COLO668 (cell line): Measurements from ENCODE around the gene NEK7.
"Not testable (repeated sequence)": the region's sequence is repeated elsewhere in the genome, so short reads cannot be mapped to it uniquely, and the experiment has no call there.

Experiments
- DNase-seq: peaks from one replicate; lab custom pipeline; 2025; ENCODE audit not compliant: unreplicated experiment; lab: John Stamatoyannopoulos, UW

NEK7 gene

DNA sequence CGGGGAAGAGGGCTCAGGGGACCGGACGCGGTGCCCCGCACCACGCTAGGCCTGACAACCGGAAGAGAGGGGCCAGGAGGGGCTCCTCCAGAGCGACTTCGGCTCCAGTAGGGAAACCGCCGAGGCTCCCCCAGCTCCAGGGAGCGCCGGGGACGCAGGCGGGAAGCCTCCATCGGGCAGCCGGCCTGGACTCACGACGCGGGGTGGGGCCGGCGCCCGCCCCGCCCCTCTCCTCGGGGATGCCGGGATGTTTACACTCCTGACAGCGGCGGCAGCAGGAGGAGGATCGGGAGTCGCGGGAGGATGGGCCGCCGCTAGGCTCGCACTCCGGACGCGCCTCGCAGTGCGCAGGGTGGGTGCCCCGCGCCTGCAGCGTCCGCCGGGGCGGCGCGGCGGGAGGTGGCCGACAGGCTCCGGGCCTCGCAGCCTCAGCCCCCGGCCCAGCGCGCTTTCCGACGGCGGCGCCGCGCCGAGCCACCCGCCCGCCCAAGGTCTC lies at the start of gene NEK7:
Gene NEK7 (plus strand): TSS at position 254 of the 496 bp plus-strand sequence. CDS start 75,583 bp downstream, outside the sequence.
- peak; percentile 92 for DNase-seq

DNA sequence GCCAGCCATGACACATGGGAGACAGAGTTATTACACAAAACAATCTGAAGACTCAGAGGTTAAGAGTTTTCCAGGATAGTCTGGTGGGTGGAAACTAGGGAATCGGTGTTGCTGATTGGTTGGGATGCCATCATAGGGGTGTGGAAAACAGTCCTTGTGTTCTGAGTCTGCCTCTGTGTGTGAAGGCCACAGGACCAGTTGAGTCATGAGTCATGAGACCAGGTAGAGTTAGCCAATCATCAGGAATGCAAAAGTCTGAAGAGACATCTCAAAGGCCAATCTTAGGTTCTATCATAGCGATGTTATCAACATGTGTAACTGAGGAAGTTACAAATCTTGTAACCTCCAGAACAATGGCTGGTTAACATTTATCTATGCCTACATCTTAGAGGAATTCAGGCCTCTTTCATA lies 49.7 kb upstream of the NEK7 start:
- no peak for DNase-seq

DNA sequence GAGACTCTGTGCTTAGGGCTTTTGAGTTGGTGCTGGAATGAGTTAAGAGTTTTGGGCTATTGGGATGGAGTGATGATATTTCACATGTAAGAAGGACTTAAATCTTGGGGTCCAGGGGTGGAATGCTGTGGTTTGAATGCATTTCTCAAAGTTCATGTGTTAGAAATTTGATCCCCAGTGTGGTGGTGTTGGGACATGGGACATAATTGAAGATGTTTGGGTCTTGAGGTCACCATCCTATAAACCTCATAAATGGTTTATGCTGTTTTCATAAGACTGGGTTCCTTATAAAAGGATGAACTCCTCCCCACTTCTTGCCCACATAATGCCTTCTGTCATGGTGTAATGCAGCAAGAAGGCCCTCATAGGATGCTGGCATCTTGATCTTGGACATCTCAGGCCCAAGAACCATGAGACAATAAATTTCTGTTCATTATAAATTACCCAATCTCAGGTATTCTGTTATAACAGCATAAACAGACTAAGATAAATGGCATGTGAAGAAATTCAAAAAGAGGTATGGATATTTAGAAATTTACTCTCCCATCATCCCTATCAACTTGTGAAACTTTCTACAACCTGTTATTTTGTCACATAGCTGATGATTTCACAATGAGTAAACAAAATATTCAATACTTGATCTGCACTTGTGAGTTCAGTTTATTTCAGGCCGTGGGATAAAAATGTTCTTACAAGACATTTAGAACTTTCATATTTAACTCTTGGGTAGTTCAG lies 48.0 kb upstream of the NEK7 start:
- DNase-seq = no peak

DNA sequence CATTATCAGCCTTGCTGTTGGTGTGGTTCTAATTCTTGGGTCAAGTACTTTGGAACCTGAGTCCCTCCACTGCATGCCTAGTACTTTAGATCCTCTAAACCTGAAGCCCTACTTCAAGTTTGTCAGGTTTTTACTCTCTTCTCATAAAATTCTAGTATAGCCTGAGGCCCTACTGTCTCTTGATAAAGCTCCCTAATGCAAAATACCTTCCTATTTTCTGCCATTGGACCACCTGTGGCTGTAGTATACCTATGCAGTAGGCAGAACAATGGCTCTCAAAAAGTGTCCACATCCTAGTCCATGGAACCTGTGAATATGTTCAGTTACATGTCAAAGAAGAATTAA lies 47.5 kb upstream of the NEK7 start:
- DNase-seq = no peak

DNA sequence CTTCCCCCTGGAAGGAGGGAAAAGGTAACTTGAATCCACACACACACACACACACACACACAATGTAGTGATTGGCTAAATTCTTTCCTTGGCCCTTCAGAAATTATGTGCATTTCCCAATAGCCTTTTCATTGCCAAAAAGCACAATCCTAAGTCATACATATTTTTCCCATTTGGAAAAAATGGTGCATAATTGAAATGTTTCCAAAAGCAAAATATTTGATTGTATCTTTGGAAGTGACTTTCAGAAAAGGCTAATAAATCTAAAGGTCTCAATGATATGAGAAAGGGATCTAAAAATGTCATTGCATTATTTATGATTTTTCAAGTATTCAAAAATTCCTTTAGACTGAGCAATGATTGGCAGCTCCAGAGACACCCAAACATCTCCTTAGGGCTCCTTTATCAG lies 43.5 kb upstream of the NEK7 start:
- no peak for DNase-seq

DNA sequence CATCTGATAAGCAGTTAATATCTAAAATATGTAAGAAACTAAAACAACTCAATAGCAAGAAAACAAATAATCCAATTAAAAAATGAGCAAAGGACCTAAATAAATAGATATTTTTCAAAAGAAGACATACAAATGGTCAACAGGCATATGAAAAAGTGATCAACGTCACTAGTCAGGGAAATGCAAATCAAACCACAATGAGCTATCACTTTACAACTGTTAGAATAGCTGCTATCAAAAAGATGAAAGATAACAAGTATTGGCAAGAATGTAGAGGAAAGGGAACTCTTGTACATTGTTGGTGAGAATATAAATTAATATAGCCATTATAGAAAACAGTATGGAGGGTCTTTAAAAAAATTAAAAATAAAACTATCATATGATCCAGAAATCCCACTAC lies 40.7 kb upstream of the NEK7 start:
- DNase-seq = no peak

DNA sequence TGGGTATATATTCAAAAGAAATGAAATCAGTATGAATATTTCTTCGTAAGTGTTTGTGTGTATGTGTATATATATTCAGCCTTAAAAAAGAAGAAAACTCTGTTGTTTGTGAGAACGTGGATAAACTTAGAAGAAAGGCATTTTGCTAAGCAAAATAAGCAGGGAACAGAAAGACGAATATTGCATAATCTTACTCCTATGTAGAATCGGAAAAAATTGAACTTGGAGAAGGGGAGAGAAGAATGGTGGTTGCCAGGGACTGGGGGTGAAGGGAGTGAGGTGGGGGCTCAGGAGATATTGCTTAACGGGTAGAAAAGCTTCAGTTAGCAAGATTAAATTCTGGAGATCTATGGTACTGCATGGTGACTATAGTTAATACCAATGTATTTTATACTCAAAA lies 40.3 kb upstream of the NEK7 start:
- DNase-seq = no peak

DNA sequence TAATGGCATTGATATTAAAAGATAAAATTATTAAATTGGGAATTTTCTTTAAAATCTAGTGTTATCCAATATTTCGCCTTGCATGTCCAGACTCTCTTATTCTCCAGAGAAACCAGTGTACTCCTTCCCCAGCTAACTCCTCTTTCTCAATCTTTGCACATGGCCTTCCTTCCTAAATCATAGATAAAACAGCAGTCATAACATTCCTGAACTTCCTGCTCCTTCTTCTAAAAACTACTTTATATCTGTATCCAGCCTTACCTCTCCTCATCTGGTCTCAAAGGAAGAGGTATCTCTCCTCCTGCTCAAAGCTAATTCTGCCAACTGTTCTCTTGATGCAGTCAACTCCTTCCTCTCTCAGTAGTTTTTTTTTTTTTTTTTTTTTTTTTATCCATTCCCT lies 39.5 kb upstream of the NEK7 start:
- no peak for DNase-seq

DNA sequence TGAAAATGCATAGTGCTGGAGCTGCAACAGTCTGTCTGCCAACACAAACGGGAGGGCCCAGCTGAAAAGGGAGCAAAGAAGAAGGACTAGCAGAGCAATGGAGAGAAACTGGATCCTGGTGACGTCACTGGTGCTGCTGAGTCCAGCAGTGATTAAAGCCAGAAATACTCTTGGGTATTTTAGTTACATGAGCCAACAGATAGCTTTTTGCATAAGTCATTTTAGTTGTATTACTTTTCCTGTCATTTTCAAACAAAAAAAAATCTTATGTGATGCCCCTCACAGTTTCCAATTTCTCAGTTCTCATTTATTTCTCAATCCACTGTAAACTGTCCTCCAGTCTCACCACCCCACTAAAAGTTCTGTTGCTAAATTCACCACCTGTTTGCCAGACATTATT lies 38.7 kb upstream of the NEK7 start:
- DNase-seq = no peak

DNA sequence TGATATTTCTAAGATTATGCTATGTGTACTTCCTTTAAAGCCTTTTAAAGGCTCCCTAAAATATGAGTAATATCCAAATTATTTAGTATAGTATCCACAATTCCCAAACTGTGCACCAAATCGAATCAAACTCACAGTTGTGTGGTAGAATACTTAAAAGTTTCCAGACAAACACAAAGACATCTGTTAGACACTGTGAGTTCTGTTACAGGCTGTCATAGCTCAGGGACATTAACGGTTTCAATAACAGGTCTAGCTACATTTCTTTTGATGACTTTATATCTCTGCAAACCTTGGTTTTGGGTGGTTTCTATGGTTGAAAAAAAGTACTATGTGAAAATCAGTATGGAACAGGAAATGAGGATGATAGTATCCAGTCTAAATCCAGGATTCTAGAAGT lies 36.9 kb upstream of the NEK7 start:
- no peak for DNase-seq

DNA sequence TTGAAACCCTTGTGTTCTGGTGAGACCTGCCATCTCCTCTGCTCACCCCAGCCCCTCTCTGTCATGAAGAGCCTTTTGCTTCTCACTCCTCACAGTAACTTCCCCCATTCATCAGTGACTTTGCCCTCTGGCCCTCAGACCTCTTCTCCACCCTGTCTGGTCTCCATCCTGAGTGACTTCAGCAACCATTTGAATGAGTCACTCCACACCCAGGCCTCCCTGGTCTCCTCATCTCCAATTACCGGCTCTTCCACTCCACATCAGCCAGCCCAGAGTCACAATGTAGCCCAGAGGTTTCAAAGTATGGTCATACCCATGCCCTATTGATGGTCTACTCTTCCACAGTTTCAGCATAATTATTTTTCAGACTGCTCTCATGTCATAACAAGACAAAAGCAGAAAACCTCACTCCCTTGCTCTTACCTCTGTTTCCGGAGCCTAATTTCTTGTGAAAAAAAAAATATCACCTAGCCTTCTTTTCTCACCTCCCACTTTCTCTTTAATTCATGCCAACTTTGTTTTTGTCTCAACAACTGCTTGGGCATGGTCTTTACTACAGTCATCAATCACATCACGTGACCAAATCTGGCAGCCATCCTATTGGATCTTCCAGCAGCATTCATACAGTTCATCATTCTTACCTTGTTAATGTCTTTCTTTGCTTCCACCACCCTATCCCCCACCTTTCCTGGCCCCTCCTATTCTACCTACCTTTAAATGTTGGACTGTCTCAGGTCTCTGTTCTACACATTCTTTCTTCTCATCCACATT lies 35.6 kb upstream of the NEK7 start:
- DNase-seq = no peak

DNA sequence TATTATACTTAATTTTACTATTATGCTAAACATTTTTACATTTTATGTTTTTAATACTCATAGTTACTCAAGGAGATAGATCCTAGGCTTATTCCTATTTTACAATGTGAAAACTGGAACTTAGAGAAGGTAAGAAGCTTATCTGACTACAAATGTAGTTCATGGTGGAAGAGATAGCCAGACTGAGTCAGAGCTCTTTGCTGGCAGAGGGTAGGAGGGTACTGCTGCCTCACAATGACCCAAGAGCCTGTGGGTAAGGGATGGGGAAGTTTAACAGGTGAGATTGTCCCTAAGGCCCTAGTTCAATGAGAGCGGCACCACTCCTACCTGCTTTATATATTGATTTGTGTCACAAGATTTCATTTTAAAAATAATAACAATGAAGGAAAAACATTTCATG lies 34.1 kb upstream of the NEK7 start:
- no peak for DNase-seq

DNA sequence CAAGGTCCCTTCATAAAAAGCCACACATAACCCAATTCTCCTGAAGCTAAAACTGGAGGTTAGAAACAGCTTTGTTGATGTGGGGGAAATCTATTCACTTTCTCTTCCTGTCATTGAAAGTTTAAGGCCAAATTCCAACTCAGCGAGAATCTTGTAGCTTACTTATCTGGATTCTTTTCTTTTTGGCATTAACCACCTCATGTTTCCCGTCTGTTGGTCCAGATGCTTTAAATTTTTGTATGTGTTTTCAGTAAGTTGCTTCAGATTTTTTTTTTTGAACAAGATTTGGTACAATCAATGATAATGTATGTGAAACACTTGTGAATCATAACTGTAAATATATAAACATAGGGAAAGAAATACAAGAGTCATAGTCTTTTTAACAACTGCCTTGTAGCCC lies 33.7 kb upstream of the NEK7 start:
- DNase-seq = no peak

DNA sequence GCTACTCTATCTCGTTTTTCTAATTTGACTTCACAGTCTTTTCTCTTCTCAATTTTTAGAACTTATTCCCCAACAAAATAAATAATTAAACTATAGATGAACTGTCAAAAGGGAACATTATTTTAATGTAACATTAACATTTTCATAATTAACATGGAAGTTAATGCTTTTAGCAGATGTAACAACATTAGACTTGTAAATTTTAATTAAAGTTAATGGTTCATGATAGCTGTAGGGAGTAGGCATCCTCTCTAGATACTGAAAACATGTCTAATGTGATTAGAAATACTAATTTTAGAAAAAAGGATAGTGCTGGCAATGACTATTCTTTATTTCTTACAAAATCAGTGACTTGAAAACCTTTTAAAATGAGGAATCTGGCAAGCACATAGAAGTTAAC lies 32.1 kb upstream of the NEK7 start:
- DNase-seq = no peak

DNA sequence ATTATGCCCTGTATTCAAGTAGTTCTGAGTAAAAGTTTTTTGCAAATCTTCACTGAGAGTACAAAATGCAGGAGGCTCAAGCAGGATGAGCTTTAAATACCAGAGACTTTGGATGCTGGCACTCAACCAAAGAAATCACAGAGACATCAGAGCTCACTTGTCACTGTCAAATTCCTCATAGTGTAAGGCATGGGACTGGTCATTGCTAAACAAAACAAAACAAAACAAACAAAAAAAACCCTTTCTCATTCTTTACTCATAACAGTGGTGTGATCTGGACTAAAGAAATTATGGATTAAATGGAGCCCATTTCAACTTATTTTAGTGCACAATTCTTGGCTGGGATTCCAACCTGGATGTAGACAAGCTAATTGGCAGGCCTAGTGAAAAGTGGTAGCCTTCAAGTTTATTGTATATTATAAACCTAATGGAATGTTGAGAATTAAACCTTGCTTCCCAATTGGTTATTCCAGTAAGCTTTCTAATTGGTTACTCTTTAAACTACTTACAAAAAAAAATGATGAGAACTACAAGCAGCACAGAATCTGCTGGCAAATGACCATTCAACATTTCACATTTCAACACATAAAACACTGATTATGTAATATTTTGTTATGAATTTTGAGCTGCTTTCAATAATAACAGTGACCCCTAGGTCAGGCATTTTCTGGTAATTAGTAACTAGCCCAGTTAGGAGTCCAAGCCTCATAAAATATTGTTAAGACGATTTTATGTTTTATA lies 30.6 kb upstream of the NEK7 start:
- DNase-seq = no peak

DNA sequence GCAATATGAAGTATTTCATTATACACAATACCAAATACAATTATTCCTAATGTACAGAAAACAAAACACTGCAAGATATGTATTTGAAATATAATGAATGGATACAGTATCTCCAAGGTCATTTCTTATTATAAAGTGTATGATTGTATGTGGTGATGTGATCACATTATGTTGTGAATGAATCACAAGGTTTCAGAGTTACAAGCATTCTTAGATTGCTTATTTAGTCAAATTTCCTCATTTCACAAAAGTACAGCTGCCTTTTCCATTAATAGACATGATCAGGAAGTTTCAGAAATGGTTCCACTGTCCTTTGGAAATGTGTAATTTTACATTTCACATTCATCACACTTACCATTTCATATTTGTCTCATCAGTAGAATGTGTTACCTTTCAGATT lies 28.3 kb upstream of the NEK7 start:
- no peak for DNase-seq

DNA sequence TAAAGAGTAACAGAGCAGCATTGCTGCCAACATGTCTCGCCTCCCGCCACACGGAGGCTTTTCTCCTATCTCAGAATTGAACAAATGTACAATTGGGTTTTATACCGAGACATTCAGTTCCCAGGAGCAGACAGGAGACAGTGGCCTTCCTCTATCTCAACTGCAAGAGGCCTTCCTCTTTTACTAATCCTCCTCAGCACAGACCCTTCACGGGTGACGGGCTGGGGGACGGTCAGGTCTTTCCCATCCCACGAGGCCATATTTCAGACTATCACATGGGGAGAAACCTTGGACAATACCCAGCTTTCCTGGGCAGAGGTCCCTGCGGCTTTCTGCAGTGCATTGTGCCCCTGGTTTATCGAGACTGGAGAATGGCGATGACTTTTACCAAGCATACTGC lies 26.7 kb upstream of the NEK7 start:
- DNase-seq = not testable (repeated sequence)

DNA sequence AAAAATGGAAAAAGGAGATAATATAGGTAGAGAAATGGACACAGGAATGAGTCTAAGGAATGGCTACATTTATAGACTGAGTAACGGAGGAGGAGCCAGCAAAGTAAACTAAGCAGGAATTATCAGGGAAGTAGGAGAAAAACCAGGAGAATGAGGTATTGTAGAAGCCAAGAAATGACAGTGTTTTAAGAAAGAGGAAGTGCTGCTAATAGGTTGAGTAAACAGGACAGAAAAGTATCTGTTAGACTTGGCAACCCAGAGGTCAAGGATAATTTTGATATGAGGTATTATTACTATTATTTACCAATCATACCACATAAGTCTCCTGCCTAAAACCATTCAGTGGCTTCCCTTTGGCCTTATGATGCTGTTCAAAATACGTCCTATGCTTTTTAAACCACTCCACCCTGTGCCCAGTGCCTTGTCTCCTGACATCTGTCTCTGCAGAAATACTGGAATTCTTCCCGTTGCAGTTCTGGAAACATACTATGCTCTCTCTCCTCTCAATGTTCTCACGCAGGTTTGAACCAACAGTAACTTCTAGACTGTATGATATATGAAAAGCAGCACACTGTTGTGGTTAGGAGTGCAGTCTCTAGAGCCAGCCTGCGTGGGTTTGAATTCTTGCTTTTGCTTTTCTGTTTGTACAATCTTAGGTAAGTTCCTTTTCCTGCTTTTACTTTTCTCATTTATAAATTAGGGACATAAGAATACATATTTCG lies 24.6 kb upstream of the NEK7 start:
- no peak for DNase-seq

DNA sequence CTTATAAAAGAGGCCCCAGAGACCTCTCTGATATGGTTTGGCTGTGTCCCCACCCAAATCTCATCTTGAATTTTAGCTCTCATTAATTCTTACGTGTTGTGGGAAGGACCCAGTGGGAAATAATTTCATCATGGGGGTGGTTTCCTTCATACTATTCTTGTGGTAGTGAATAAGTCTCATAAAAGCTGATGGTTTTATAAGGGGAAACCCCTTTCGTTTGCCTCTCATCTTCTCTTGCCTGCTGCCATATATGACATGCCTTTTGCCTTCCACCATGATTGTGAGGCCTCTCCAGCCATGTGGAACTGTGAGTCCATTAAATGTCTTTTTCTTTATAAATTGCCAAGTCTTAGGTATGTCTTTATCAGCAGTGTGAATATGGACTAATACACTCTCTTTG lies 22.5 kb upstream of the NEK7 start:
- DNase-seq = no peak

DNA sequence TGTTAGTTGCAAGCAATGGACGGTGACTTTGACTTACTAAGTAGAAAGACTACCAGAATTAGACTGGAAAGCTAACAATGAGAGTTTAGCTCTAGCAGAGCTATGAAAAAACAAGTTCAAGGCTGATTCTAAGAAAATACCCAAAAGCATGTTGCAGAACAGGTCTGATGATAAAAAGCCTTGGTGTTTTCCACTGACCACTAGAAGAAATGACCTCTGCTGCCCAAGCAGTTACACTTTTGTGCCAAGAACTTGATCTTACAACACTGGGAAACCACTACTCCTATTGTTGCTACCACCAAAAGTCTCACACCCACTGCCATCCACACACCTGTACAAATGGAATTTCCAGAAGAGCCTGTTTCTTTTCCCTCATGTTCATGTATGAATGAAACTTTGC lies 21.4 kb upstream of the NEK7 start:
- no peak for DNase-seq

DNA sequence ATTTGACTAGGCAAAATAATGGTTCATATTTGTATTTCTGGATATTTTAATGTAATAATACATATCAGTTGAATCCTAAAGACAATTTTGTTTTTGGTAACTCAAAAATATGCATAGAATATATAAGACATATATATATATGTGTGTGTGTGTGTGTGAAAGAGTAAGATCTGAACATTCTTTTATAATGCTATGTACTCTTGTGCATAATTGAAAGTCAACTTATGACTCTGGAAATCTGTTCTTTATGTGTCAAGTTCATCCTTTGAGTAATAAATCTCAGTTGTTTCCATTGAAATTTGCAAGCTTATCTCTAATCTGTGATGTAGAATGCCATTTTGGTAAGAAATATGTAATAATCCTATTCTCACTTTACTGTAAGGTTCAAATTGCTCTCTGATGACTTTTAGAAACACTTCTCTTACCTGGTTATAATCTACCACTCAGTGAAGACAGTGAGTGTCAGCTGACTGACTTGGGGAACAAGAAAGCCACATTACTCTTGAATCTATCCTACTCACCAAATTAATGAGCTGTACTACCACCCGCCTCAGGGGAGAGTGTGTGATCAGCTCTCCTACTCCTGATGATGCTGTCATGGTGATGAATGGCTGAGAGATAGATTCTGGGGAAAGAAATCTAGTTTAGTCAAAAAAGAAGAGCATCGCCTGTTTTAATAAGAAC lies 15.0 kb upstream of the NEK7 start:
- no peak for DNase-seq
